GM10248 (cell line): ENCODE measurements around the gene INTS14.

Source experiments
- CTCF ChIA-PET: fragments of 300-600 bp; sonication (Branson Sonifier 250); formaldehyde crosslinking; extraction: SDS; loops from one replicate; lab custom pipeline; 2021; ENCODE audit warnings: antibody characterized with exemption; lab: Yijun Ruan, JAX
- POLR2A ChIA-PET: fragments of 350-650 bp; sonication (Branson Sonifier 250); formaldehyde crosslinking; extraction: SDS; loops from one replicate; lab custom pipeline; 2020; ENCODE audit warnings: antibody characterized with exemption; lab: Yijun Ruan, JAX
- DNase-seq: peaks from one replicate; pipeline ENCODE4 v3.0.0; 2012; ENCODE audit errors: extremely low spot score
- CTCF ChIP-seq: IDR thresholded peaks from 2 replicates; pipeline ENCODE4 v1.5.1; 2012; ENCODE audit warnings: mild to moderate bottlenecking, low read depth; ENCODE audit errors: extremely low read depth, missing control alignments, control extremely low read depth

Gene INTS14

DNA sequence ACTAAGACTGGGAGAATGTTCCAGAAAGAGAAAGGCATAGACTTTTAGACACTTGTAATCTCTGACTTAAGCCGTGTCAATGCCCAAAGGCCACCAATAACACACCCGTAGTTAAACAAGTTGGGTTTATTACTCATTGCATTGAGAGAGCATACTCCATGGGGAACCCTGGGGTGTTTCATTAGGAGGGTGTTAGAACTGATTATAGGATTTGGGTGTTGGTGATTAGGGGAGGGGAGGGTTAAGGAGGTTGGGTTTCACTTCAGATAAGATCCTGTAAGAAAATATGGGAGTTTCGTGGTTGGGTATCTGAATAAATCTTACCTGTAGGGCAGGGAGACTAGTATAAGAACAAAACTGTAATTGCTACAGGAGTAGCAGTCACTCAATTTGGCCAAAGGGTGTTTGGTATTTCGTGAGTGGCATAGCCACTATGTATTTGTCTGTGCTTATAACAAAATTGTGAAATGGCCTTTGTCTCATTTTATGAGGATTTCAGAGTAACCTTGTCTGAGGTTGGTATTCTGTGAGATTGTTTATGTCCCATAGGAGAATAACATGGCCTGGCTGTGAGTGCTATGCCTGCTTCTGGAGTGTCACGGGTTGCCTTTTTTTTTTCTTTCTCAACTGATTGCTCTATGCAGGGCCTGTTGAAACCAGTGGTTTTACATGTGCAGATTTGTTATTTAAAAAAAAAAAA, 77.7 kb downstream of the INTS14 start:
- TF ChIP-seq CTCF: no peak
- DNase-seq: no peak
- POLR2A ChIA-PET: interaction anchor here (1.0 kb wide), 1 partner anchor 78 kb away, joined by 3 read pairs; the partner anchor contains the start of gene INTS14
- CTCF ChIA-PET: no interaction called here

GRCh38 chr15:65532738-65533051, 78.2 kb downstream of the INTS14 start:
- ChIA-PET CTCF (no interaction called here), POLR2A (interaction anchor here (1.0 kb wide), 1 partner anchor 78 kb away, joined by 3 read pairs; the partner anchor contains the start of gene INTS14)
- DNase-seq: no peak
- TF ChIP-seq CTCF: no peak

GRCh38 chr15:65530318-65531111, 80.4 kb downstream of the INTS14 start, which contains the start of gene HACD3:
Gene HACD3 (plus strand): TSS chr15:65530463. CDS start chr15:65530632, 169 bp downstream.
- TF ChIP-seq CTCF: no peak
- POLR2A ChIA-PET: interaction anchor here (0.5 to 0.7 kb wide), 3 partner anchors 12 to 226 kb away, joined by 3 to 4 read pairs (median 4); no protein-coding TSS in a partner anchor
- CTCF ChIA-PET: interaction anchor here (1.1 to 3.8 kb wide), 4 partner anchors 9 to 64 kb away, joined by 3 to 11 read pairs (median 4); partner anchors contain the start of gene DPP8
- peak; percentile 98 for DNase-seq

DNA sequence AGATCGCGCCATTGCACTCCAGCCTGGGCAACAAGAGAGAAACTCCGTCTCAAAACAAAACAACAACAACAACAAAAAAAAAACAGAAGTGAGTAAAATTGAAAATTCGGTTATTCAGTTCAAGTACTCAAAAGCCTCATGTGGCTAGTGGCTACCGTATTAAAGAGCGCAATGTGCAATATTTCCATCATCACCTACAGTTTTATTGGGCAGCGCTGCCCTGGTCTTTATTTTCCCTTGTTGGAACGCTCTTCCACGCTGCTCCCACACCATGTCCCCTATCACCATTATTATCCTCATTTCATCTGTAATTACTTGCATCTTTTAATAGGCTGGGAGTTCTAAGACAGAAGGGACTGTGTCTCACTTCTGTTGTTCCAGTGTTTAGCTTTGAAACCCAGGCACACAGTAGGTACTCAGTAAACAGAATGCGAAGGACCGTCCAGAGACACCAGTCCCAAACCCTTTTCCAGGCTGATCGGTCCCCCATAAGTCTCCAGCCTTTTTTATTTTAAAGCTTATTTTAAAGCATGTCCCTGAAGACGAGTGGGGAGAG, 81.1 kb downstream of the INTS14 start:
- DNase-seq: no peak
- no peak for TF ChIP-seq CTCF
- CTCF ChIA-PET: interaction anchor here (1.4 to 3.8 kb wide), 4 partner anchors 10 to 60 kb away, joined by 3 to 11 read pairs (median 4); partner anchors contain the start of gene DPP8
- POLR2A ChIA-PET: interaction anchor here (0.7 kb wide), 1 partner anchor 225 kb away, joined by 3 read pairs; no protein-coding TSS in a partner anchor
